Left cardiac atrium (tissue), 4 donors: ENCODE results near the gene C1RL. TPM values are rescaled to one million over a fixed set of nuclear protein-coding genes. Genes with fewer than 3 reads are reported as not detected.
A peak's percentile ranks its signal among the peaks of the same experiment; 100 is the strongest.
"Not testable (repeated sequence)": the region's sequence is repeated elsewhere in the genome, so short reads cannot be mapped to it uniquely, and the experiment has no call there.

Source experiments
- ATAC-seq, 2 donors: fragments of 200-7000 bp; cut with Tn5 transposase; one replicate each; pipeline ENCODE4 v1.9.1; 2020; ENCODE audit warnings: mild to moderate bottlenecking in 2 of 2, moderate library complexity in 2 of 2
- DNase-seq: peaks from one replicate; pipeline ENCODE4 v3.0.0-alpha.2; 2020
- intact Hi-C, 2 donors: fragments of 100-400 bp; cut with DNase I; formaldehyde crosslinking; loops; one replicate each; pipeline versions ENCODE4 v1.14.1 to v1.15.1; 2022 to 2023
- total RNA-seq, 2 donors: library from RNA; stranded (reverse); fragmentation: NEBNext Ultra II Directional; extraction: Animal tissue kit (Norgen Biotek cat#: 25700); gene quantifications; one replicate each; pipeline ENCODE4 v1.2.1, GENCODE V29; 2021
- donor health status: DM: no; HTN: yes; CAD: no.
- donor health status: DM: no; HTN: yes; CAD: no; lungs with severe emphysema.
- donor health status: DM: yes; HTN: yes; CAD: no.
- donor health status: Dilated cardiomyopathy.

C1RL gene
- total RNA-seq, 2 donors from 2014 or later, result 23.0 to 29.8 TPM

DNA sequence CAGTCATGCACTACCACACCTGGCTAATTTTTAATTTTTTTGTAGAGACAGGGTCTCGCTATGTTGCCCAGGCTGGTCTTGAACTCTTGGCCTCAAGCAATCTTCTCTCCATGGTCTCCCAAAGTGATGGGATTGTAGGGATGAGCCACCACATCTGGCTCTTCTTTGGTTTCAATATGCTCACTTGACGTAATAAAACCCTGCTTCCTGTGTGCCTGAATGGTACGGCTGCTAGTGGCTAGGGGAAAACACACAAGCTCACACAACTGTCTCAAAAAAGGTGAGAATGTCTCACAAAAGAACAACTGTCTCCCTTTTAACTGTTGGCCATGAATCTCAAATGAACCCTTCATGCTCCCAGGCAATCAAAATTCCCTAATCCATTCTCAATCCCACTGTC is 33.5 kb downstream of the C1RL start:
- ATAC-seq (no peak), DNase-seq (no peak)
- intact Hi-C loops, result no loop called here

DNA sequence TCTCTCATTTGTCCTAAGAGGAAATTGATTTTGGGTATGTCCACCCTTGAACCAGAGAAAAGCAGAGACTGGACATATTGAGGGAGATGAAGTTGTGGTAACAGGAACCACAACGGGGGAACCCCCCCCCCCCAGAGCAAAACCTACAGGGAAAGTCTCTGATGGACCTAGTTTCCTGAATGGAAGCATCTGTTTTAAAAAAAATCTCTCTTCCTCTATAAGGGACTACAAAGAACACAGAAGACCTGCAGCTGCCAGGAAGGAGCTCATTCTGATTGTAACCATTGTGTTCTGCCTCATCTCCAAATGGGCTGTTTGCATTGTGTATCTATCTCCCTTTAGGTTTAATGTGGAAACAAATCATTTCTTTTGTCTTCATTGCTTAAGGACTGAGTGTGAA is 35.1 kb downstream of the C1RL start:
- ATAC-seq, result no peak
- no peak for DNase-seq
- intact Hi-C loops, result no loop called here

GRCh38 chr12:7072554-7072953 is 36.5 kb downstream of the C1RL start:
- no peak for DNase-seq
- intact Hi-C loops, result no loop called here
- ATAC-seq, result no peak

GRCh38 chr12:7072035-7072434 is 37.0 kb downstream of the C1RL start:
- intact Hi-C loops, result no loop called here
- ATAC-seq (no peak), DNase-seq (no peak)

DNA sequence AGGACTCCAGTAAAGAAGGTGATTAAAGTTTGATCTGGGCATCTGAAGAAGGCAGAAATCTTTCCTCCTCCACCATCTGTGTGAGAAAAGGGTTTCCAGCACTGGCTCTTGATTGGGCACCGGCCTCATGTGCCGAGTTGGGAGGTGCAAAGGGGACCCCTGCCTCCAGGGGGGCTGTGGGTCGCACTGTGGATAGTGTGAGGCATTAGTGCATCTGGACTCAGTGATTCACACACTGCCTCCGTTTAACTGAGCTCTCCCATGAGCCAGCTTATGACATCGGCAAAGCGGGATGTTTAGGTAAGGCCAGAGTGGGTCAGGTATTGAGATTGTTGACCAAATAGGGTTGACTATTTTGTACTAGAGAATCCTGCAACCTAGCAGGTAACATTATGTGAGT is 39.6 kb downstream of the C1RL start:
- DNase-seq, result no peak
- intact Hi-C loops, result no loop called here
- ATAC-seq, result no peak

DNA sequence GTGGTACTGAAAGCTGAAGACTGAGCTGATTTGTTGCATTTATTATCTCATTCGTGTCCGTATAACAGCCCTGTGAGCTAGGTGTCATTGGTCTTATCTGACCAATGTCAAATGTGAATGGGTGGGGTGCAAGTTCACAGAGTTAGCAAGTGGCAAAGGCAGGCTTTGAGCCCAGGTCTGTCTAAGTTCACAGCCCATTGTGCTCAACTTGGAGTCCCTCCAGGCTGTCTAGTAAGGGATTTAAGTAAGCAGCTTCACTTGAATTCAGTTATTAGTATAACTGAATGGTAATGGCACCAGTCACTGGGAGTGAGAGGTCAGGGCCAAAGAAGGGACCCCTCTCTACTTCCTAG is 40.0 kb downstream of the C1RL start:
- DNase-seq (no peak), ATAC-seq (peak; percentile 35 to 50)
- intact Hi-C loops, result no loop called here

GRCh38 chr12:7068240-7068993 is 40.6 kb downstream of the C1RL start:
- peak; percentile 66 for DNase-seq
- peak; percentile 87 to 91 for ATAC-seq
- intact Hi-C loops, result no loop called here

DNA sequence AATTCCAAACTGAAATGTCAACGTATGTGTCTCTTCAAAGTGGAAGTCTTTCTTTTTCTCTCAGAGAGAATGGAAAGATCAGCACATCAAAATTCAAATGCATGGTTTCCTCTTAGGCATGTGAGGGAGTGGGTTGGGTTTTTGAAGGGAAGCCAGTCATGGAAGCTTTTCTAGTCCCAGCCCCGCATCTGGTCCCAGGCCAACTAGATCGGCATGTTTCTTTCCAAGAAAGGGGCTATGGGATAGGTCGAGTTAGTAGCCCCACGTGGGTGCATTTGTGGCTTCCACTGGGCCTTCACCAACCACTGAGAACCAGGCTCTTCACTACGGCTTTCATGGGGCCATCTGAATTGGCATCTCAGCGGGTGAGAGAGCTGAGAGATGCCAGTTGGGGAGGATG is 41.9 kb downstream of the C1RL start:
- no peak for DNase-seq
- ATAC-seq, result no peak
- intact Hi-C loops, result no loop called here

- no peak for DNase-seq
- intact Hi-C loops, result no loop called here
- ATAC-seq, result no peak
These were observed 42.4 kb downstream of the C1RL start for GRCh38 chr12:7066596-7066995.

- DNase-seq (no peak), ATAC-seq (no peak)
- intact Hi-C loops, result no loop called here
These were observed 43.9 kb downstream of the C1RL start for GRCh38 chr12:7065073-7065623.

DNA sequence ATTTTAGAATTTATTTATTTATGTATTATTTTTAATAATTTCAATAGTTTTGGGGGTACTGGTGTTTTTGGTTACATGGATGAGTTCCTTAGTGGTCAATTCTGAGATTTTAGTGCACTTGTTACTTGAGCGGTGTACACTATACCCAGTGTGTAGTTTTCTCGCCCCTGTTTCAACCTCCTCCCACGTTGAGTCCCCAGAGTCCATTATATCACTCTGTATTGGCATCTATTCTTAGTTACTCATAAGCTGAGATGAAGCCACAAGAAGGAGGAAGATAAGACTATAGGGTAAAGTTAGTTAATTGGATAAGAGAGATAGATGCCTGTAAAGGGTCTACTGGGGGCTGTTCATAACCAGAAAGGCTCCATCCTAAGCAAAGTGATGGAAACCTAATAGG is 44.5 kb downstream of the C1RL start:
- intact Hi-C loops, result no loop called here
- ATAC-seq, result no peak
- no peak for DNase-seq

GRCh38 chr12:7061596-7061995 is 47.4 kb downstream of the C1RL start:
- no peak for ATAC-seq
- DNase-seq, result no peak
- intact Hi-C loops, result loop anchor here in 1 of 2 donors (2.0 kb wide), 1 partner anchor 47 kb away; the partner anchor contains the start of gene C1RL

DNA sequence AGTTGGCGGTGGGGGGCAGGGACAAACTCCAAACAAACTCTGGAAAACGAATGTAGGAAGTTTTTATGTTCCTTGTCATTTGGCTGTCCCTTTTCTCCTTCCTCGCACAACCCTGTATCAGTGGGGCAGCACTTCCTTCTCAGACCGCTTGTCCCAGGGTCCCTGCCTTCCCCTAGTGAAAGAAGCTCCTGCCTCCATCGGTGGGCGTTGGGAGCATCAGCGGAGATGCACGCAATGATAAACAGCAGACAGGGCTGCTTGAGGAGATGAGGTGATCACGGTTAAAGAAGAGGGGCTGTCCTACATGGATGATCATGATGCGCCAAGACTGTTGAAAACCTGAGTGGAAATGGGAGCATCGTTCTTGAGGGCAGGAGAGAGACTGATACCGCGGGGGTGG is 47.9 kb downstream of the C1RL start:
- peak in 1 of 2 donors; percentile 7 for ATAC-seq

GRCh38 chr12:7060353-7060954 is 48.6 kb downstream of the C1RL start, which contains the start of gene C1S:
C1S (plus strand) TSS chr12:7060718; CDS start chr12:7061913, 1,195 bp downstream.
- DNase-seq (peak; percentile 74), ATAC-seq (peak; percentile 98 to 99)
- intact Hi-C loops, result loop anchor here in 1 of 2 donors (2.0 kb wide), 1 partner anchor 48 kb away; the partner anchor contains the start of gene C1RL

More for the DNA sequence above, 47.9 kb downstream of the C1RL start:
- DNase-seq, result no peak
- intact Hi-C loops, result loop anchor here in 1 of 2 donors (2.0 kb wide), 1 partner anchor 48 kb away; the partner anchor contains the start of gene C1RL

- DNase-seq (no peak), ATAC-seq (no peak)
- intact Hi-C loops, result loop anchor here in 1 of 2 donors (2.0 kb wide), 1 partner anchor 49 kb away; the partner anchor contains the start of gene C1RL
These were observed 49.2 kb downstream of the C1RL start for GRCh38 chr12:7059780-7060179.

- ATAC-seq (no peak), DNase-seq (no peak)
- intact Hi-C loops, result no loop called here
These were observed 50.1 kb downstream of the C1RL start for GRCh38 chr12:7058850-7059395.

DNA sequence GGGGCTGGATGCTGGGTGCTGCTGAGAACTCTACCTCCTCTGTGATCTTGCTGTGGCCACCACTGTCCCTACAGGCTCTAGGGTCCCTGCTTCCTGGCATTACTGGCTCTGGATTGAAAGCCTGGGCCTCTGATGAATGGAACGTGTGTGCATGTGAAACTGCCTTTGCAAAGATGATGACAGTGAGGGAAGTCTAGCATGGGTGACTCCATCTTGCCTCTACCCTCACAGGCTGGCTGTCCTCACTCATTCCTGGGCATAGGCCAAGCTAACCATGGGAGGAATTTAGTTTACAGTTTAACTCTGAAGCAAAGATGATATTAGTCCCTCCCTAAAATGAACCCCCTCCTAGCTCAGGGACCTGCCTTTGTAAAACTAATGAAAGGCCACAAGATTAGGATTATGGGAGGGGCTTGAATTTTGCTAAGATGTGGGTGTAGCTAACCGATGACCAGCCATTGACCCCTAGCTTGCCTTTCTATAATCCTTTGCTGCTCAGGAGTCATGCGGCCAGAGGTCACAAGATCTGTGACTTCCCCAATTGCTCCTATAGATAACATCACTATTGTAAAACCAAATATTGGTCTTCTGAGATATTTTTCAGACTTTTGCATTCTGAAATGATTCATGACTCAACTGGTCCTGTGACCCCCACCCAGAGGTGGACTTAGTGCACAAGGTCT is 50.7 kb downstream of the C1RL start:
- DNase-seq, result no peak
- ATAC-seq, result no peak
- intact Hi-C loops, result no loop called here

GRCh38 chr12:7055736-7056135 is 53.3 kb downstream of the C1RL start:
- intact Hi-C loops, result not testable (repeated sequence)

DNA sequence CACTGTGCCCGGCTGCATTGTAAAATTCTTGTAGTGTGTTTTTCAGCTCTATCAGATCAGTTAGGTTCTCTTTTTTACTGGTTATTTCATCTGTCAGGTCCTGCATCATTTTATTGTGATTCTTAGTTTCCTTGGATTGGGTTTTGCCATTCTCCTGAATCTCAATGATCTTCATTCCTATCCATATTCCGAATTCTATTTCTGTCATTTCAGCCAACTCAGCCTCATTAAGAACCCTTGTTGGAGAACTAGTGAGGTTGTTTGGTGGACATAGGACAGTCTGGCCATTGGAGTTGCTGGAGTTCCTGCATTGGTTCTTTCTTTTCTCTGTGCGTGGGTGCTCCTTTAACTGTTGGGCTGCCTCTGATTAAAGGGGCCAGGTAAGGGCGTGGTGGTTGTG is 54.1 kb downstream of the C1RL start:
- DNase-seq, result no peak
- intact Hi-C loops, result no loop called here
- no peak for ATAC-seq

More at GRCh38 chr12:7055736-7056135, 53.3 kb downstream of the C1RL start:
- not testable (repeated sequence) for DNase-seq, ATAC-seq
